IMR-90 (cell line): ENCODE results near the gene WIPI1. TPM values are rescaled to one million over a fixed set of nuclear protein-coding genes. Genes with fewer than 3 reads are reported as not detected.

Experiments used
- ATAC-seq: fragments of 200-7000 bp; cut with Tn5 transposase; 2 replicates; pipeline ENCODE4 v1.9.1; 2020; ENCODE audit warnings: low read depth, mild to moderate bottlenecking, moderate library complexity
- BruUV-seq: library from RNA; stranded (reverse); fragments of 400-500 nt; replicated peaks from 2 replicates; lab custom pipeline; 2021; lab: Mats Ljungman, UMichigan
- CTCF ChIA-PET: fragments of 300-600 bp; formaldehyde crosslinking; extraction: SDS; loops from one replicate; lab custom pipeline; 2021; ENCODE audit warnings: antibody characterized with exemption; lab: Yijun Ruan, JAX
- POLR2A ChIA-PET: fragments of 300-600 bp; sonication (Branson Sonifier 250); formaldehyde crosslinking; loops from one replicate; lab custom pipeline; 2022; ENCODE audit warnings: antibody characterized with exemption; ENCODE audit not compliant: unreplicated experiment; lab: Charles Lee
- DNase-seq: peaks from one replicate; pipeline ENCODE4 v3.0.0; 2013
- H2AFZ ChIP-seq: replicated peaks from 2 replicates; pipeline ENCODE3; 2013; ENCODE audit warnings: low read length, mild to moderate bottlenecking; ENCODE audit not compliant: poor library complexity
- H2AK5ac ChIP-seq: 2 replicates; pipeline ENCODE4 v1.6.1; 2013; ENCODE audit warnings: low read depth, low read length, inconsistent platforms
- H2AK9ac ChIP-seq: replicated peaks from 2 replicates; pipeline ENCODE3; 2013; ENCODE audit warnings: mild to moderate bottlenecking, low read depth, low read length, moderate library complexity; ENCODE audit not compliant: poor library complexity
- H2BK120ac ChIP-seq: 2 replicates; pipeline ENCODE4 v1.6.1; 2013; ENCODE audit warnings: low read depth, low read length, inconsistent platforms
- H2BK15ac ChIP-seq: 3 replicates; pipeline ENCODE4 v1.6.1; 2013; ENCODE audit warnings: low read depth, low read length, inconsistent platforms
- H2BK20ac ChIP-seq: 2 replicates; pipeline ENCODE4 v1.6.1; 2013; ENCODE audit warnings: low read depth, mild to moderate bottlenecking, inconsistent platforms, low read length, moderate library complexity
- H2BK5ac ChIP-seq: 2 replicates; pipeline ENCODE4 v1.6.1; 2013; ENCODE audit warnings: mild to moderate bottlenecking, low read depth, low read length, inconsistent platforms; ENCODE audit not compliant: poor library complexity, severe bottlenecking
- H3K14ac ChIP-seq: replicated peaks from 2 replicates; pipeline ENCODE4 v1.6.1; 2013; ENCODE audit warnings: low read depth, low read length, inconsistent platforms
- H3K18ac ChIP-seq: 2 replicates; pipeline ENCODE4 v1.6.1; 2013; ENCODE audit warnings: low read depth, low read length, control low read depth
- H3K23ac ChIP-seq: 2 replicates; pipeline ENCODE4 v1.6.1; 2013; ENCODE audit warnings: low read depth, low read length, inconsistent platforms
- H3K27ac ChIP-seq: 2 replicates; pipeline ENCODE4 v1.5.1; 2013; ENCODE audit warnings: mild to moderate bottlenecking, control low read depth, low read length; ENCODE audit not compliant: insufficient read depth
- H3K27me3 ChIP-seq: 2 replicates; pipeline ENCODE4 v1.6.1; 2013; ENCODE audit warnings: low read length; ENCODE audit not compliant: control insufficient read depth, insufficient read depth
- H3K36me3 ChIP-seq: 2 replicates; pipeline ENCODE4 v1.6.1; 2013; ENCODE audit warnings: low read length, mixed read lengths; ENCODE audit not compliant: control insufficient read depth, insufficient read depth
- H3K4ac ChIP-seq: 2 replicates; pipeline ENCODE4 v1.6.1; 2013; ENCODE audit warnings: low read depth, low read length, inconsistent platforms
- H3K4me1 ChIP-seq: 2 replicates; pipeline ENCODE4 v1.6.1; 2013; ENCODE audit warnings: low read length, mixed read lengths; ENCODE audit not compliant: control insufficient read depth, insufficient read depth
- H3K4me2 ChIP-seq: 2 replicates; pipeline ENCODE4 v1.6.1; 2013; ENCODE audit warnings: low read depth, mild to moderate bottlenecking, control low read depth, low read length, moderate library complexity
- H3K4me3 ChIP-seq: 2 replicates; pipeline ENCODE4 v1.5.1; 2013; ENCODE audit warnings: low read depth, mild to moderate bottlenecking, control low read depth, low read length, moderate library complexity; ENCODE audit not compliant: insufficient read depth
- H3K56ac ChIP-seq: 2 replicates; pipeline ENCODE4 v1.6.1; 2013; ENCODE audit warnings: low read length, inconsistent platforms; ENCODE audit not compliant: insufficient read depth; ENCODE audit errors: extremely low read depth
- H3K79me1 ChIP-seq, 2 experiments: 2 replicates each; pipeline ENCODE4 v1.6.1; 2013; ENCODE audit warnings: low read length in 2 of 2, inconsistent platforms in 1 of 2, low read depth in 1 of 2
- H3K9ac ChIP-seq: 2 replicates; pipeline ENCODE4 v1.6.1; 2013; ENCODE audit warnings: low read depth, low read length, control low read depth
- H3K9me1 ChIP-seq: 2 replicates; pipeline ENCODE4 v1.6.1; 2013; ENCODE audit warnings: low read length, inconsistent platforms; ENCODE audit not compliant: insufficient read depth
- H3K9me3 ChIP-seq: 2 replicates; pipeline ENCODE4 v1.6.1; 2013; ENCODE audit warnings: low read length; ENCODE audit not compliant: control insufficient read depth, insufficient read depth
- H4K20me1 ChIP-seq: 2 replicates; pipeline ENCODE4 v1.6.1; 2013; ENCODE audit warnings: low read length, inconsistent platforms; ENCODE audit not compliant: insufficient read depth
- H4K5ac ChIP-seq: 2 replicates; pipeline ENCODE4 v1.6.1; 2013; ENCODE audit warnings: mild to moderate bottlenecking, low read depth, low read length, control low read depth
- H4K8ac ChIP-seq, 2 experiments: 2 replicates each; pipeline ENCODE4 v1.6.1; 2013; ENCODE audit warnings: low read depth in 2 of 2, low read length in 2 of 2, control low read depth in 1 of 2, inconsistent platforms in 1 of 2
- H4K91ac ChIP-seq: 2 replicates; pipeline ENCODE4 v1.6.1; 2013; ENCODE audit warnings: low read depth, low read length, inconsistent platforms; ENCODE audit not compliant: insufficient read depth
- MAFK ChIP-seq: IDR thresholded peaks from 2 replicates; pipeline ENCODE4 v1.6.1; 2012; ENCODE audit warnings: low read depth, low read length, improper control_type of control experiment
- WGBS, 2 experiments: methylation state at CpG; one replicate each; pipeline versions ENCODE4 v1.1.5 to v1.1.7; 2013; ENCODE audit warnings: missing lambda C conversion rate in 2 of 2; ENCODE audit not compliant: insufficient read length in 1 of 2; ENCODE audit errors: extremely low coverage in 2 of 2; 5-methylcytosine and 5-hydroxymethylcytosine counted together
- dilution Hi-C: fragments of 300-500 bp; cut with HindIII; formaldehyde crosslinking; loops from one replicate; pipeline ENCODE4 v1.14.3; 2018; ENCODE audit warnings: low sequenced_read_pairs; ENCODE audit not compliant: unreplicated experiment
- in situ Hi-C: fragments of 300-500 bp; cut with MboI; formaldehyde crosslinking; loops from 3 replicates; pipeline ENCODE4 v1.14.3; 2019; ENCODE audit warnings: low sequenced_read_pairs, inconsistent platforms, mixed read lengths
- intact Hi-C: fragments of 100-400 bp; cut with micrococcal nuclease; formaldehyde crosslinking; loops from 2 replicates; pipeline ENCODE4 v1.10.0; 2022
- polyA plus RNA-seq, 3 experiments: library from polyadenylated mRNA; depleted of rRNA; stranded (reverse); fragments of >200 nt; gene quantifications; 2 replicates each; pipeline ENCODE4 v1.2.3, GENCODE V29; 2012; ENCODE audit warnings: low replicate concordance in 1 of 3
- total RNA-seq: library from RNA; depleted of rRNA; stranded (reverse); fragments of >200 nt; gene quantifications from 2 replicates; pipeline ENCODE4 v1.2.3, GENCODE V29; 2012
- TF ChIP-seq, protein P1 (sequence below): fragments of 150-350 bp; IDR thresholded peaks from 2 replicates; pipeline ENCODE4 v1.6.1; 2016; ENCODE audit warnings: low read depth, mild to moderate bottlenecking, low read length, moderate library complexity, borderline replicate concordance
- TF ChIP-seq, protein P2 (sequence below): fragments of 150-350 bp; IDR thresholded peaks from 2 replicates; pipeline ENCODE4 v1.6.1; 2017; ENCODE audit warnings: mild to moderate bottlenecking, antibody characterized with exemption, low read length, low read depth

WIPI1 gene
- total and polyA plus RNA-seq, 2 of the 4 experiments (the other 2 are of a cell fraction), result 78.6 to 129 TPM

DNA sequence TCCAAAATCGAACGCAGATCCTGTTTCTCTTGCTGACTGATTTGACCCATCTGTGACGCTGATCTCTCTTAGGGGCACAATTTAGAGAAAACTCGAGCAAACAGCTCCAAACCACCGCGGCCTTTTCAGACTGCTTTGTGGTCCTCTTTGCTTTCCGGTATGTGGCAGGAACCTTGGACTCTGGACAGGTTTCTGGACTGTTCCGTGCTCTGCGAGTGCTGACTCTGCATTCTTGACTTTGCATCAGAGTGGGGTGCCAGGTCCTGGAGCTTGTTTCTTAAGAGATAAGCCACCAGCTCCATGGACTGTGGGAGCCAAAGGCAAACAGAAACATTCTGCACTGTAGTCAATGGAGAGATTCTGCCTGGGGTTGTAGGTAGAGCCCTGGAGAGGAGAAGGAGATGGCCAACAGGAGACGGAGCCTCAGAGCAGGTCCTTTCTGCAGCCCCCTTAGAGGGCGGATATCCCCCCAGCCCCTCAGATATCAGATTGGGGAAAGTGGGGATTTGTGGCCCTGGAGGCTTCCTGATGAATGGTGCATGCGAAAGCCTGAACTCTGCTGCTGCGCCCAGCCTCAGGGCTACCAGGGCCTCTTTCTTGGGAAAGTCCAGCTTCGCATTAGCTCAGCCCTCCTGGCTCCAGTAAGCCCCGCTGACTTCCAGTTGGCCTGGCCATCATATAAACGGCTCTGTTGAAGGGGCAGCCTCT is 65.6 kb downstream of the WIPI1 start:
- no peak overlapping the region for H4K8ac ChIP-seq
- ChIA-PET CTCF (interaction anchor here (0.5 to 6.1 kb wide), 2 partner anchors 8 to 1217 kb away, joined by 3 to 27 read pairs; no protein-coding TSS in a partner anchor), POLR2A (no interaction called here)
- intact Hi-C loops, result no loop called here
- no peak for DNase-seq
- TF ChIP-seq, protein P1, sequence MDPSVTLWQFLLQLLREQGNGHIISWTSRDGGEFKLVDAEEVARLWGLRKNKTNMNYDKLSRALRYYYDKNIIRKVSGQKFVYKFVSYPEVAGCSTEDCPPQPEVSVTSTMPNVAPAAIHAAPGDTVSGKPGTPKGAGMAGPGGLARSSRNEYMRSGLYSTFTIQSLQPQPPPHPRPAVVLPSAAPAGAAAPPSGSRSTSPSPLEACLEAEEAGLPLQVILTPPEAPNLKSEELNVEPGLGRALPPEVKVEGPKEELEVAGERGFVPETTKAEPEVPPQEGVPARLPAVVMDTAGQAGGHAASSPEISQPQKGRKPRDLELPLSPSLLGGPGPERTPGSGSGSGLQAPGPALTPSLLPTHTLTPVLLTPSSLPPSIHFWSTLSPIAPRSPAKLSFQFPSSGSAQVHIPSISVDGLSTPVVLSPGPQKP, result no peak
- peak; percentile 84 for TF ChIP-seq MAFK
- TF ChIP-seq, protein P2, sequence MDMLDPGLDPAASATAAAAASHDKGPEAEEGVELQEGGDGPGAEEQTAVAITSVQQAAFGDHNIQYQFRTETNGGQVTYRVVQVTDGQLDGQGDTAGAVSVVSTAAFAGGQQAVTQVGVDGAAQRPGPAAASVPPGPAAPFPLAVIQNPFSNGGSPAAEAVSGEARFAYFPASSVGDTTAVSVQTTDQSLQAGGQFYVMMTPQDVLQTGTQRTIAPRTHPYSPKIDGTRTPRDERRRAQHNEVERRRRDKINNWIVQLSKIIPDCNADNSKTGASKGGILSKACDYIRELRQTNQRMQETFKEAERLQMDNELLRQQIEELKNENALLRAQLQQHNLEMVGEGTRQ, result no peak
- H2AK9ac ChIP-seq, result no peak overlapping the region
- no peak overlapping the region for H3K9ac ChIP-seq
- peak overlapping the region; percentile 68; the same call in 1 of the 2 replicates for H2BK20ac ChIP-seq
- no TSS peak for BruUV-seq
- H2BK120ac ChIP-seq, result peak overlapping the region; percentile 52; the same call in 1 of the 2 replicates
- H3K14ac ChIP-seq, result no peak overlapping the region
- H3K9me1 ChIP-seq, result no peaks in the 10 kb centered on the region
- no peak overlapping the region for H3K27ac ChIP-seq
- no peak overlapping the region for H3K18ac ChIP-seq
- H3K4me3 ChIP-seq, result no peak overlapping the region
- H2BK5ac ChIP-seq, result no peak overlapping the region
- in situ Hi-C loops, result no loop called here
- H3K4me1 ChIP-seq, result peaks cover under 1% of the 10 kb centered on the region
- no peak overlapping the region; the same call in 1 of the 2 replicates for H4K91ac ChIP-seq
- no peaks in the 10 kb centered on the region for H3K36me3 ChIP-seq
- H2AFZ ChIP-seq, result no peak overlapping the region
- no peak overlapping the region for H3K23ac ChIP-seq
- no peak overlapping the region for H3K56ac ChIP-seq
- WGBS, 2 experiments, result 78% methylated on average over 9 of the region's 16 CpGs; no CpG with 5 or more reads in 1 of the 2 experiments
- no peaks in the 10 kb centered on the region for H3K79me1 ChIP-seq
- peak overlapping the region; percentile 5; the same call in 1 of the 2 replicates for H3K4ac ChIP-seq
- H2BK15ac ChIP-seq, result no peak overlapping the region; the same call in 2 of the 3 replicates
- H3K9me3 ChIP-seq, result no peaks in the 10 kb centered on the region; the same call in 1 of the 2 replicates
- peak; percentile 14; the same call in 1 of the 2 replicates for ATAC-seq
- dilution Hi-C loops, result no loop called here
- H2AK5ac ChIP-seq, result no peak overlapping the region; the same call in 1 of the 2 replicates
- no peaks in the 10 kb centered on the region for H3K27me3 ChIP-seq
- H3K4me2 ChIP-seq, result no peak overlapping the region
- peak overlapping the region; percentile 12 for H4K5ac ChIP-seq
- no peaks in the 10 kb centered on the region for H4K20me1 ChIP-seq
